K562 (cell line): ENCODE results near the gene CNOT1. TPM values are rescaled to one million over a fixed set of nuclear protein-coding genes. Genes with fewer than 3 reads are reported as not detected.
A peak's percentile ranks its signal among the peaks of the same experiment; 100 is the strongest.

Source experiments
- ATF3 ChIP-seq, 2 experiments: fragments of 450-650 bp in 1 of 2; sonication (generic) in 1 of 2; formaldehyde crosslinking in 1 of 2; IDR thresholded peaks in 1 of 2; conservative IDR thresholded peaks in 1 of 2; 2 replicates each; pipeline versions ENCODE4 v1.6.1 to v1.8.1; 2016 to 2023; ENCODE audit warnings: mild to moderate bottlenecking in 2 of 2, moderate library complexity in 2 of 2, inconsistent platforms in 1 of 2, missing genetic modification reagents in 1 of 2
- FOSL1 ChIP-seq: fragments of 200-800 bp; sonication (Bioruptor generic); conservative IDR thresholded peaks from 2 replicates; pipeline ENCODE4 v1.6.1; 2016; ENCODE audit warnings: missing genetic modification characterization, missing compliant biosample characterization
- HDAC8 ChIP-seq: fragments of 450-650 bp; IDR thresholded peaks from 2 replicates; pipeline ENCODE4 v1.6.1; 2016; ENCODE audit warnings: mild to moderate bottlenecking, missing genetic modification characterization, moderate library complexity, missing compliant biosample characterization
- IRF1 ChIP-seq: sonication (generic); formaldehyde crosslinking; IDR thresholded peaks from 2 replicates; pipeline ENCODE4 v1.8.0; 2022; ENCODE audit warnings: missing genetic modification reagents, mild to moderate bottlenecking, borderline replicate concordance
- MLX ChIP-seq, 2 experiments: fragments of 450-650 bp in 1 of 2; sonication (generic) in 1 of 2; formaldehyde crosslinking; conservative IDR thresholded peaks; 2 replicates each; pipeline versions ENCODE4 v1.4.0 to v1.8.1; 2020 to 2022; ENCODE audit warnings: mild to moderate bottlenecking in 1 of 2, missing genetic modification reagents in 1 of 2
- MTA3 ChIP-seq: fragments of 450-650 bp; formaldehyde crosslinking; IDR thresholded peaks from 2 replicates; pipeline ENCODE4 v1.6.1; 2017; ENCODE audit warnings: mild to moderate bottlenecking, borderline replicate concordance
- MYC ChIP-seq, 2 experiments: fragments of 250-450 bp in 1 of 2; sonication (Bioruptor Pico) in 1 of 2; IDR thresholded peaks; 2 replicates each; pipeline versions ENCODE4 v1.5.1 to v1.6.1; 2012 to 2021; ENCODE audit warnings: low read depth in 2 of 2, borderline replicate concordance in 1 of 2, improper control_type of control experiment in 1 of 2, low read length in 1 of 2, mild to moderate bottlenecking in 1 of 2, moderate library complexity in 1 of 2
- NFIX ChIP-seq: fragments of 250-450 bp; sonication (Bioruptor Pico); IDR thresholded peaks from 2 replicates; pipeline ENCODE4 v1.4.0; 2020; ENCODE audit warnings: low read depth, mild to moderate bottlenecking, moderate library complexity
- POLR2AphosphoS2 ChIP-seq: IDR thresholded peaks from 2 replicates; pipeline ENCODE4 v1.6.1; 2012; ENCODE audit warnings: low read length, improper control_type of control experiment
- RBFOX2 ChIP-seq: fragments of 200-400 bp; formaldehyde crosslinking; IDR thresholded peaks from 2 replicates; pipeline ENCODE4 v1.6.1; 2017; ENCODE audit warnings: low read depth, mild to moderate bottlenecking, low read length, moderate library complexity
- SRSF1 ChIP-seq: fragments of 200-400 bp; formaldehyde crosslinking; IDR thresholded peaks from 2 replicates; pipeline ENCODE4 v1.6.1; 2017; ENCODE audit warnings: mild to moderate bottlenecking, low read depth, low read length, moderate library complexity
- THAP12 ChIP-seq: fragments of 250-450 bp; sonication (Bioruptor Pico); IDR thresholded peaks from 2 replicates; pipeline ENCODE4 v1.9.0; 2021; ENCODE audit warnings: mild to moderate bottlenecking, inconsistent platforms
- ZFP91 ChIP-seq: sonication (generic); formaldehyde crosslinking; IDR thresholded peaks from 2 replicates; pipeline ENCODE4 v1.8.0; 2022; ENCODE audit warnings: mild to moderate bottlenecking, missing genetic modification reagents
- polyA plus RNA-seq, 8 experiments: library from polyadenylated mRNA; depleted of rRNA in 4 of 8; stranded (reverse) in 5 of 8; unstranded in 3 of 8; fragments of >200 nt; fragmentation: Nextera tagmentation in 2 of 8; fragmentation: Illumina TruSeq in 1 of 8; extraction: Ambion mirVana in 2 of 8; extraction: Trizol in 1 of 8; gene quantifications; 2 replicates each; pipeline versions ENCODE4 v1.2.1 to v1.2.3, GENCODE V29; 2011 to 2014; ENCODE audit warnings: inconsistent platforms in 1 of 8, missing spikeins in 1 of 8
- total RNA-seq, 7 experiments: library from RNA; depleted of rRNA in 6 of 7; stranded (reverse); fragments of >200 nt in 6 of 7; fragmentation: Illumina TruSeq in 2 of 7; extraction: Trizol in 2 of 7; gene quantifications; 2 replicates each; pipeline versions ENCODE4 v1.2.1 to v1.2.3, GENCODE V29; 2011 to 2021; ENCODE audit warnings: low replicate concordance in 1 of 7

CNOT1 gene
- total and polyA plus RNA-seq, 9 of the 15 experiments (the other 6 are each of a cell fraction or from before 2014, with no cell fraction given) = 110 to 270 (median 220) TPM

- 0 out of 2 replicates have a peak, but pooled peaks have one; percentile 41 for TF ChIP-seq THAP12 (CRISPR knock-in tag)
- no peak for TF ChIP-seq FOSL1
- no peak for TF ChIP-seq IRF1 (CRISPR knock-in tag)
- no peak for TF ChIP-seq ZFP91 (CRISPR knock-in tag)
- TF ChIP-seq MLX (CRISPR knock-in tag; conservative IDR thresholded peaks at IDR 0.05) = no peak
- TF ChIP-seq HDAC8 (tag) = no peak
- no peak for TF ChIP-seq ATF3 (IDR thresholded peaks at IDR 0.05)
- no peak for TF ChIP-seq ATF3 (CRISPR knock-in tag; conservative IDR thresholded peaks at IDR 0.05)
- no peak; the same call in 1 of the 2 replicates for TF ChIP-seq RBFOX2
- no peak for TF ChIP-seq MTA3
- peak; percentile 40; the same call in 1 of the 2 replicates for TF ChIP-seq MYC (IDR thresholded peaks at IDR 0.05; ENCODE audit: low read depth, low read length)
- peak; percentile 76; the same call in 1 of the 2 replicates for TF ChIP-seq MYC (CRISPR knock-in tag; IDR thresholded peaks at IDR 0.05; ENCODE audit: borderline replicate concordance, low read depth)
- TF ChIP-seq NFIX (CRISPR knock-in tag) = no peak
- TF ChIP-seq SRSF1 = no peak
- TF ChIP-seq POLR2AphosphoS2 = no peak
Measured at GRCh38 chr16:58628845-58629732, 537 bp downstream of the CNOT1 start (continued).
